Activated CD4-positive, alpha-beta T cell treated with anti-CD3 and anti-CD28 coated beads for 48 hours (primary cell): ENCODE data around the gene FSD1.
"Not testable (repeated sequence)": the region's sequence is repeated elsewhere in the genome, so short reads cannot be mapped to it uniquely, and the experiment has no call there.

Experiments used
- DNase-seq: peaks from one replicate; pipeline ENCODE4 v3.0.0-alpha.2; 2020

FSD1 gene

DNA sequence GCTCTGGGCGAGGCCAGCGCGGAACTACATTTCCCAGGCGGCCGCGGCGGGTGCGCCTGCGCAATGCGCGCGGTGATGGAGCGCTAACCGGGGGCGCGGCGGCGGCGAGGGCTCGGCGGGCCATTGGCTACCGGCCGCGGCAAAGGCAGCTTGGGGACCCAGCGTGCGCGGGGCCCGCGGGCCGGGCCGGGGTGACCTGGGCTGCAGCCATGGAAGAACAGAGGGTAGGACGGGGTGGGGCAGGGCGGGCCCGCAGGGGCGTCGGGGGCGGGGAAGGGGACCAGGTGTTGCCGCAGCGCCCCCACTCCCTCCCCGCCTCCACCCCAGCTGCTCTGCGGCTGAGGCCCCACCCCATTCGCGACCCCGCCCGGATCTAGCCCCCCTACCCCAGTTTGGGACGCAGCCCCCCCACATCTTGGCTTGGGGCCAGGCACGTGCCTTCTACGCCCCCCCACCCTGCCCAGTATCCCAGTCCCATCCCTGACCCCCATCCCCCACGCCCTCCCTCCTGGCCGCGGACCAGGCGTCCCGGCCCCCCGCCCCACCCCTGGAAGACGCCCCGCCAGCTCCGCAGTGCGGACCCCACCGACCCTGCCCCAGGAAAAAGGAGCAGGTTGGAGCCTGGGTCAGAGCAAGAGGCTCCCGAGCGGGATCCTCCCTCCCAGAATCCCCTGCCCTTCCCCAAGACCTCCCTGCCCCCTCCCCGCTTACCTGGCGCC, at the start of gene FSD1:
TSS of gene FSD1 (plus strand) at position 61 of the 719 bp plus-strand sequence. CDS start at position 210, 149 bp downstream.
- DNase-seq = peak; percentile 88

DNA sequence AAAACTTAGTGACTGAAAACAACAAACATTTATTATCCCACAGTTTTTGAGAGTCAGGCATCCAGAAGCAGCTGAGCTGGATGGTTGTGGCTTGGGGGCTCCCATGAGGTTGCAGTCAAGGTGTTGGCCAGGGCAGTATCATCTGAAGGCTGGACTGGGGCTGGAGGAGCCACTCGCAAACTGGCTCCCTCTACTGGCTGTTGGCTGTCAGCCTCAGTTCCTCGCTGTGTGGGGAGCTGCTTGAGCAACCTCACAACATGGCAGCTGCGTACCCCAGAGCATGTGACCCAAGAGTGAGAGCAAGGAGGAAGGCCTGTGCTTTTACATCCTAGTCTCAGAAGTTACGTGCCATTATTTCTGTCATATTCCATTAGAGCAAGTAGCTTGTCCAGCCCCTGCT, 47.8 kb upstream of the FSD1 start:
- DNase-seq = peak; percentile 35

DNA sequence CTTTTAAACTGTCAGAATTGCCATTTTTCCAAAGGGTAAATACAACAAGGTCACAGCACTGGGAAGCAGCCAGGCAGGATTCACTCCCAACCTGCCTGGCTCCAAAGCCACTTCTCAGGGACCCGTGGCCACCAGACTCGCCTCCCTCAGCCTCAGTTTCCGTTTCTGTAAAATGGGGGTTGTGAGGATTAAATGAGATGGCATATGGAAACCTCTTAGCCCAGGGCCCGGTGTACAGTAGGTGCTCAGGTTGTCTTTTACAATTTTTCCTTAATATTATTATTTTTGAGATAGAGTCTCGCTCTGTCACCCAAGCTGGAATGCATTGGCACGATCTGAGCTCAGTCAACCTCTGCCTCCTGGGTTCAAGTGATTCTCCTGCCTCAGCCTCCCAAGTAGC, 47.4 kb upstream of the FSD1 start:
- DNase-seq = no peak

DNA sequence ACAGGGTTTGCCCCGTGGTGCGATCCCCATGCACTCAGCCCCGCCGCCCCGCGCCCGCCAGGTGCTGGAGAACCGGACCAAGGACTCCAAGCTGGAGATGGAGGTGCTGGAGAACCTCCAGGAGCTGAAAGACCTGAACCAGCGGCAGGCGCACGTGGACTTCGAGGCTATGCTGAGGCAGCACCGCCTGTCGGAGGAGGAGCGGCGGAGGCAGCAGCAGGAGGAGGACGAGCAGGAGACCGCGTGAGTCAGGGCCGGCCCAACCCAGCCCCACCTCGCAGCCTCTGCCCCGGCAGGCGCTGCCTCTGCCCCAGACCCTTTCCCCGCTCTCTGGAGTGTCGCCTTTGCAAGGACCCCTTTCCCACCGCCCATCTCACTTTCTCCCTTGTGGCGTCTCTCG, 46.2 kb upstream of the FSD1 start:
- DNase-seq = no peak

DNA sequence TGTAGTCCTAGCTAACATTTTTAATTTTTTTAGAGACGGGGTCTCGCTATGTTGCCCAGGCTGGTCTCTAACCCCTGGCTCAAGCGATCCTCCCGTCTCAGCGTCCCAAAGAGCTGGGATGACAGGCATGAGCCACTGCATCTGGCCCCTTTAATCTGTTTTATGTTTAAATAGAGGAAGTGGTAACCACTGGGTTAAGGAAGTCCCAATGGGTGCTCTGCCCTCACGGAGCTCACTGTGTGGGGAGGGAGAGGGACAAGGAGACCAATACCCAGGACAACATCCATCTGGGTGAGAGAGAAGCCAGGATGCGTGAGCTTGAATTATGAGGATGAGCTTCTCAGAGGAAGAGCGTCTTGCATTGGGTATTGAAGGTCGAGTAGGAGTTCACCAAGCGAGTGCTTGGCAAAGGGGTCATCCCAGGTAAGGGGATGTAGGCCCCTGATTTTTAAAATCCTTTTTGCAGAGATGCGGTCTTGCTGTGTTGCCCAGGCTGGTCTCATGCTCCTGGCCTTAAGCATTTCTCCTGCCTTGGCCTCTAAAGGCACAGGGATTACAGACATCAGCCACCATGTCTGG, 43.7 kb upstream of the FSD1 start:
- no peak for DNase-seq

DNA sequence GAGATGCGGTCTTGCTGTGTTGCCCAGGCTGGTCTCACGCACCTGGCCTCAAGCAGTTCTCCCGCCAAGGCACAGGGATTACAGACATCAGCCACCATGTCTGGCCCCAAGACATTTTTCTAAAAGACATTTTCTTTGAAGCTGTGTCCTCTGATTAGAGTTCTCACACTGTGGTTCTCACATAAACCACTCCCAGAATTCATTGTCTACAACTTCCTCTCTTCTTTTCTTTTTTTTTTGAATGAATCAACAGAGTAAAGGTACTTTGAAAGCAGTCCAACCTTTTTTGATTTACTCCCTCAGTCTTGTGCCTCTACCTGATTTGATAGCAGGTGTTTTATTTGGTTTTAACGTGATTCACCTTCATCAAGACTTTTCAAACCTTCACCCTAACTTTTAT, 39.6 kb upstream of the FSD1 start:
- DNase-seq = no peak

DNA sequence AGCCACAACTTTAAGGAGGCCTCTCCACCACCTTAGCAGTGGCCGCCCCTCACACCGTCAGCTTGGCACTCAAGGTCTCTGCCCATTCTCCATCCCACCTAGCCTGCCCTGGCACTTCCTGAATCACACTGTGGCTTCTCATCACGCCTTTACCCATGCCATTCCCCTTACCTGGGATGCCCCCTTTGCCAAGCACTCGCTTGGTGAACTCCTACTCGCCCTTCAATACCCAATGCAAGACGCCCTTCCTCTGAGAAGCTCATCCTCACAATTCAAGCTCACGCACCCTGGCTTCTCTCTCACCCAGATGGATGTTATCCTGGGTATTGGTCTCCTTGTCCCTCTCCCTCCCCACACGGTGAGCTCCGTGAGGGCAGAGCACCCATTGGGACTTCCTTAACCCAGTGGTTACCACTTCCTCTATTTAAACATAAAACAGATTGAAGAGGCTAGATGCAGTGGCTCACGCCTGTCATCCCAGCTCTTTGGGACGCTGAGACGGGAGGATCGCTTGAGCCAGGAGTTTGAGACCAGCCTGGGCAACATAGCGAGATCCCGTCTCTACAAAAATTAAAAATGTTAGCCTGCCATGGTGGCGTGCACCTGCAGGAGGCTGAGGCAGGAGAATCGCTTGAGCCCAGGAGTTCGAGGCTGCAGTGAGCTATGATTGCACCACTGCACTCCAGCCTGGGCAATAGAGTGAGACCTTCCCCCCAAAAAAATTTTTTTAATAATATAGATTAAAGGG, 38.0 kb upstream of the FSD1 start:
- no peak for DNase-seq

DNA sequence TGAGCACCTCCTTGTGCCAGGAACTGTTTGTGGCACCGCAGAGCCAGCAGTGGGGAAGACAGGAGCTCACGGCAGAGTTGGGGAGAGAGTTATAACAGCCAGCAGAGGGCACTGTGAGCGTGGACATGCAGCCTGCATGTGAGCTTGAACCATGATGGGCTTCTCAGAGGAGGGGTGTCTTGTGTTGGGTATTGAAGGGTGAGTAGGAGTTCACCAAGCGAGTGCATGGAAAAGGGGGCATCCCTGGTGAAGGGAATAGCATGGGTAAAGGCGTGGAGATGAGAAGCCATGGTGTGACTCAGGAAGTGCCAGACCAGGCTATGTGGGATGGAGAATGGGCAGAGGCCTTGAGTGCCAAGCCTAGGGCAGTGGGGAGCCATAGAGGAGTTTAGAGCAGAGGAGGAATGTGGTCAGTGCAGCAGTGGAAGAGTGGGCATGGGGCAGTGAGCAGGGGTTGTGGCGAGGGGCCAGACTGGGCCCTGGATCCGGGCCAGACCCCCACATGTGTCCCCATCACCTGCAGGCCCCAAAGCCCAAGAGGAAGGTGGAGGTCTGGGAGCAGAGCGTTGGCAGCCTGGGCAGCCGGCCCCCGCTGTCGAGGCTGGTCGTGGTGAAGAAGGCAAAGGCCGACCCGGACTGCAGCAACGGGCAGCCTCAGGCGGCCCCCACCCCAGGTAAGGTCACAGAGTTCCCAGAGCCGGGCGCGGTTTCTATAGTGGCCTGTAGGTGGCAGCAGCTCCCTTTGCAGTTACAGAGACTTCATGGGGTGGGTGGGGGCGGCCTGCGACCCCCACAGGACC, 37.1 kb upstream of the FSD1 start:
- peak; percentile 76 for DNase-seq

DNA sequence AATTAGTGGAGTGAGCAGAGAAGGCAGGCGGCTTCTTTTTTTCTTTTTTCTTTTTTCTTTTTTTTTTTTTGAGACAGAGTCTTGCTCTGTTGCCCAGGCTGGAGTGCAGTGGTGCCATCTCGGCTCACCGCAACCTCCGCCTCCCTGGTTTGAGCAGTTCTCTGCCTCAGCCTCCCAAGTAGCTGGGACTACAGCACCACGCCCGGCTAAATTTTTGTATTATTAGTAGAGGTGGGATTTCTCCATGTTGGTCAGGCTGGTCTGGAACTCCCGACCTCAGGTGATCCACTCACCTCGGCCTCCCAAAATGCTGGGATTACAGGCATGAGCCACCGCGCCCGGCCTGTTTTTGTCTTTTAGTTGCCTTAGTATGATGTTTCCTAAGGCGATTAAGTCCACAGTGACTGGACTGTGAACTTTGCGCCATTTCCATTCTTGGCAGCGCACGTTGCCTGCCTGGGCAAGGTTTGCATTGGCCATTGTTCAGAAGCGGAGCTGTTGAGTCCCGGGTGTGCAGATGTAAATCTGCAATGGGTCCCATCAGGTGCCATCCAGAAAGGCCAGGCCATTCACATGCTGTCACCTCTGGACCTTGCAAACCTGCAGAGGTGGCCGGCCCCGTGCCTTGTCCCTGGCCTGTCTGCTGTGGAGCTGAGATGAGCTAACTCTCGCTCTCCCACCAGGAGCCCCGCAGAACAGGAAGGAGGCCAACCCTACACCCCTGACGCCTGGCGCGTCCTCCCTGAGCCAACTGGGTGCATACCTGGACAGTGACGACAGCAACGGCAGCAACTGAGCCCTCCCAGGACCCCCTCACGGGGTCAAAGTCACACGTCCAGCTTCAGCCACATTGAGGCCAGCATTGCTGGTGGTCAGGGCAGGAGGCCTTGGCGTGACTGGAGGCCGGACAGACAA, 36.2 kb upstream of the FSD1 start:
- no peak for DNase-seq

DNA sequence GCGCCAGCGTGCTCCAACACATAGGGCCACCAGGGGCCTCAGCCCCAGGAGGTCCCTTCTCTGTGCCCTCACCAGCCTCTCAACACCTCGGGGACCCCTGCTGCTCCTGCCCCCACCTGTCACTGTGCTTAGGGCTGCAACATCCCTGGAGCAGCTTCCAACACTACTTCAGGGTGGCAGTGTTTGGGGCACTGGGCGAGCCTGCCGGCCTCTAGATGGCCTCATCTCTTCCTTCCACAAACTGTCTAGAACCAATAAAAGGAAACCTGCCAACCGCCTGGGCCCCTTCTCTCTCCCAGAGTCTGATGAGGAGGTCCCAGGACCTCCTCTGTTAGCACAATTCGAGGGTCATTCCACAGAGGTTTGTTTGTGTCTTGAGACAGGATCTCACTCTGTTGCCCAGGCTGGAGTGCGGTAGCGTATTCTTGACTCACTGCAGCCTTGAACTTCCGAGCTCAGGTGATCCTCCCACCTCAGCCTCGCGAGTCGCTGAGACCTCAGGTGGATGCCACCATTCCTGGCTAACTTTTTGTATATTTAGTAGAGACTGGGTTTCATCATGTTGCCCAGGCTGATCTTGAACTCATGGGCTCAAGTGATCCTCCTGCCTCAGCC, 35.5 kb upstream of the FSD1 start:
- DNase-seq = no peak

DNA sequence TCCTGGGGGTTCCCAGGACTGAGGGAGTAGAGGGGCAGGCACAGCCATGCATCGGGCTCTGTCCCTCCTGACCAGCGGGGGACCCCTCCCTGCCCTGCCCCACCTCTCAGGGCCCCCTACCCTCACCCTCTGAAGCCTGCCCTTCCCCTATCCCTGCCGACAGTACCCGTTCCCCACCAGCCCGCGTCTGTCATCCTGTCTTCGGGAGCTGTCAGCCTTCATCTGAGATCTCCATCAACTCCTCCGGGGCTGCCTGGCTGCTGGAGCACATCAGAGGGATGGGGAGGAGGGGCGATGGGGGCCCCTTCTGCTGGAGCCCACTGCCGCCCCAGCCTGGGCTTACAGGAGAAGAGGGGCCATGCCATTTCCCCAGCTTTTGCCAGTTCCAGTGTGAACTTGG, 31.5 kb upstream of the FSD1 start:
- DNase-seq = no peak

DNA sequence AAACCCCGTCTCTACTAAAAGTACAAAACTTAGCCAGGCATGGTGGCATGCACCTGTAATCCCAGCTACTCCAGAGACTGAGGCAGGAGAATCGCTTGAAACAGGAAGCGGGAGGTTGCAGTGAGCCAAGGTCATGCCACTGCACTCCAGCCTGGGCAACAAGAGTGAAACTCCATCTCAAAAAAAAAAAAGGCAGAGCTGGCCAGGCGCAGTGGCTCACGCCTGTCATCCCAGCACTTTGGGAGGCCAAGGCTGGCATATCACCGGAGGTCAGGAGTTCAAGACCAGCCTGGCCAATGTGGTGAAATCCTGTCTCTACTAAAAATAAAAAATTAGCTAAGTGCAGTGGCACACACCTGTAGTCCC, 30.1 kb upstream of the FSD1 start:
- not testable (repeated sequence) for DNase-seq

DNA sequence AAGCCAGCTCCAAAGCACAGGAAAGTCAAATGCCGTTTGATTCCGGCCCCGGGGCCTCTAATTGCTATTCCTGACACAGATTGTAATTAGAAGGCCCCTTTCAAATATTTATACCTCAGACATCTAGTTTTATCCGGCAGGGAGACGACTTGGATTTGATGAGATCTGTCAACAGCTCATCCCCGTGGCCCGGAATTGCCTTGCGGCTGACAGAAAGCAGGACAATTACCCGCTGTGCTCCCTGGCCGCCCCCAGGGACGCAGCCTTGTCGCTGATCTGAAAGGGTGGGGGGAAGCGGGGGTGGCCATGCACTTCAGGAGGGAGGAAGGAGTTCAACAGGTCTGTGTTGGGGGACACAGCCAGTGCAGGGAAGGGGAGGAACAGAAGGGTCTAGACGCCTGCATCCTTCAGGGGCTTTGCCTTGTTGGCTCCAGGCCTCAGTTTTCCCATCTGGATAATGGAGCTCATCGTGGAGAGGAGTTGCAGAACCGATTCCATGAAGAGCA, 27.2 kb upstream of the FSD1 start:
- no peak for DNase-seq

DNA sequence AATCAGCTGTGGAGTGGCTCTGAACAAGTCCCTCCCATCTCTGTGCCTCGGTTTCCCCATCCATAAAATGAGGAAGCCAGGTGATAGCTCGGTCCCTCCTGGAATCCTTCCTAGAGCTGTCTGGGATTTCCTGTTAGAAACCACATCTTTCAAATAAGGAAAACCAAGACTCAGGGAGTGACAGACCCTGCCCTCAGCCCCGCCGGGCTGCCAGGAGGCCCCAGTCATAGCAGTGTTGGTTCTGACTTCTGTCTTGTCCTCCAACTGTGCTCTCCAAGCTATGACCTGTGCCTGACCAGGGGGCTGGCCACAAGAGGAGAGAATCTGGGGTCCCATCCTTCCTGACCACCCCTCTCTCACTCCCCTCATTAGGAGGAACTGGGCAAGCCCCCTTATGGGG, 26.4 kb upstream of the FSD1 start:
- no peak for DNase-seq

DNA sequence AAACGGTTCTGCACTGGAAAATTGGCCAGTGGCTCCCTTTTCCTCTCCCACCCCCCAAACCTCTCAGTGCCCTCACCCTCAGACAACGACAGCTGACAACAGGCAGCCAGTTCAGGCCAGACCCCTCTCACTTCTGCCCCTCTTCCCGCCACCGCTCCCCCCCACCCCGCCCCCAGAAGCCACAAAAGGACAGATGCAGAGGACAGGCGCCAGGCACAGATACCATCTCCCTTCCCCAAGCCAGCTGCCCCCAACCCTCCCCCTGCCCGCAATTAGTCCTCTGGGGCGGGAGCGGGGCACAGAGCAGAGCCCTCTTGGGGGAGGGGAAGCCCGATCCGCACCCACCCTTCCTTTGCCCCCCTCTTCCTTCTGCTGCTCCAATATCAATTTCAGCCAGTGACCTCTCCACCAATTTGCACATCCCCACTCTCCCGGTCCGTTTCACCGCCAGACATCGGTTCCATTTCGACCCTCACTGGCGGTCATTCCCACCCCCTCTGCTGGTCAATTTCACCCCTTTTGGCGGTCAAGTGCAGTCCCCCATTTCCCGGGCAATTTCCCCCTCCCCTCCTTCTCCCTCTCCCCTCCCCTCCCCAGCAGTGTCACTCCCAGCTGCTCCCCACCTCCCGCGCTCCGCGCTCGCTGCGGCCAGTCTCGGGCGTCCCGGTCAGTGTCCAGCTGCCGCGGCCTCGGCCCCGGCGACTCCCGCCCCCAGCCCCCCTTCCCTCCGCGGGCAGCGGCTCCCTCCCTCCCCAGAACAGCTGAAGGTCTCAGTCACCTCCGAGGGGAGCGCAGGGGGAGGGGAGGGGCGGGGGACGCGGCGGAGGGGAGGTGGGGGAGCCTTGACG, 25.8 kb upstream of the FSD1 start, which contains the start of gene SHD:
TSS of gene SHD (plus strand) at position 848 of the 848 bp plus-strand sequence. CDS start 798 bp downstream, outside the sequence.
- DNase-seq = no peak

DNA sequence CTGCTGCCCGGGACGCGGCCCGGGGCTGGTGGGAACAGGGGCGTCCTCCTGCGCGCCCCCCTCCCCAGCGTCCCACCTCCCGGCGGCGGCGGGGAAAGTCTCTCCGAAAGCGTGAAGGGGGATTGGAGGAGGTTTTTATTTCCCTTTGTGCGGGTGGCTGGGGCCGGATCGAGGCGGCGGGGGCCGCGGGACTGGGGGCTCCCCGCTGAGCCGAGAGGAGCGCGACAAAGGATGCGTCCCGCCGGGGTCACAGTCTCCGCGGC, 25.2 kb upstream of the FSD1 start:
- DNase-seq = no peak

DNA sequence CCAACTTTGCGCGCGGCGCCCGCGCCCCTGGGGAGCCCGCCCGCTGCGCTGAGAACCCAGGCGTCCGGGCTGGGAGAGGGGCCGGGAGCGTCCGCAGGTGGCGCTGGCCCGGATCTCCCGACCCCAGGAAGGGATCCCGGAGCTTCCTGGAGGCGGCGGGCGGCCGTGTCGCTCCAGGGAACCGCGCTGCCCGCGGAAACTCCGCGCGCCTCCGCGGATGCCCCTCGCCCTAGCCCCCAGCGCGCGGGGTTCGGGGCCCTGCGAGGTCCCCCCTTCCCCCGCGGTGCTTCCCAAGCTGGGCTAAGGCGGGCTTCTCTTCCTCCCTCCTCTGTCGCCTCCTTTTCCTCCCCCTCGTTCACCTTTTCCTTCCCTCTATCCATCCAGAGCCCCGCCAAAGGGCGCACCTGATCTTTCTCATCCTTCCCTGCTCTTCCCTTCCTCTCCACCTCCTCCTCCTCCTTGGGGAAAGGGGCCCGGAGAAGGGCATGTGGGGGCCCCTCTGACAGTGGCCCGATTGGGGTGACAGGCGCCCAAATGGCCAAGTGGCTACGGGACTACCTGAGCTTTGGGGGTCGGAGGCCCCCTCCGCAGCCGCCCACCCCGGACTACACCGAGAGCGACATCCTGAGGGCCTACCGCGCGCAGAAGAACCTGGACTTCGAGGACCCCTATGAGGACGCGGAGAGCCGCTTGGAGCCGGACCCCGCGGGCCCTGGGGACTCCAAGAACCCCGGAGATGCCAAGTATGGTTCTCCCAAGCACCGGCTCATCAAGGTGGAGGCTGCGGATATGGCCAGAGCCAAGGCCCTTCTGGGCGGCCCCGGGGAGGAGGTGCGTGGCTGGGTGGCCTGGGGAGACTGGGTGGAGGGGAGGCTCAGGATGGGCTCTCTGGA, 24.6 kb upstream of the FSD1 start:
- DNase-seq = no peak

DNA sequence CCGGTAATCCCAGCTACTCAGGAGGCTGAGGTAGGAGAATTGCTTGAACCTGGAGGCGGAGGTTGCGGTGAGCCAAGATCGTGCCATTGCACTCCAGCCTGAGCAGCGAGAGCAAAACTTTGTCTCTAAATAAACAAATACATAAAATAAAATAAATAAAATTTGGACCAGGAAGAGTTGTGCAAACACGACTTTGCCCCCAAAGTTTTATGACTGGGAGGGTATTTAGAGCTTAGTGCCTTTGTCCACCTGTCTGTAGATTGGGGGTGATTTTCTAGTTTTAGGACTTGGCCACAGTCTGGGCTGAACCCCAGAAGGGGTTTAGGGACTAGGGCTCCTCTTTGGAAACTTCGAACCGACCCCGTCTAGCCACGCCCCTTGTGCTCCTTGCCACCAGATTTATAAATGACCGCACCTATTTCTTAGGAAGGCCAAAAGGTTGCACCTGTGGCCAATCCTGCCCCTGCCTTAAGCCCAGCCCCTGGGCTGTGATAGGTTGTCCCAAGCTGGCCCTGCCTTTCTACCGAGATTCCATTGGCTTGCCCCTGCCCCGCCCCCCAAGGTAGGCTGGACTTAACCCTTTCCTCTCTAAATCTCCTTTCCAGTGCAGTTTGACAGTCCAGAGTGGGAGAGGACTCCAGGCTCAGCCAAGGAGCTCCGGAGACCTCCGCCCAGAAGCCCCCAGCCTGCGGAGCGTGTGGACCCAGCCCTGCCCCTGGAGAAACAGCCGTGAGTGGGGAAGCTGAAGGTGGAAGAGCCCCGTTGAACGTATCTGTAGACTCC, 20.0 kb upstream of the FSD1 start:
- peak; percentile 52 for DNase-seq

DNA sequence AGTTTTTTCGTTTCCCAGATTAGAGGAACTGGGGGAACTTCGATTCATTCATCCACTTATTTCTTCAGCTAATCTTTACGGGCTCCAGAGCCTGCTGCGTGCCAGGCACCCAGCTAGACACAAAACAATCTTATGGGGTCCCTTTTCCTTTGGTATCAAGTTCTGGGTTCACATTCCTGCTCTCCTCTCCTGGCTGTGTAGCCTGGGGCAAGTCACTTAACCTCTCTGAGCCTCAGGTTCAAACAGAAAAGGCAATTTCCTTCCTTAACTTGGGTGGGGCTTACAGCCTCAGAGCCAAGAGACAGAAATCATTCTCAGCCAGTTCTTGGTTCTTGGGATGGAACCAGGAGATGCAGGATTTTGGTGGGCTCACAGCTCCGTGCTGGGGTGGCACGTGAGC, 19.4 kb upstream of the FSD1 start:
- no peak for DNase-seq
